Mesendoderm (in vitro differentiated cells): Measurements from ENCODE around the gene TRA2B.
A peak's percentile ranks its signal among the peaks of the same experiment; 100 is the strongest.

ENCODE experiments used
- DNase-seq: peaks from one replicate; pipeline ENCODE4 v3.0.0; 2013
- H2AK5ac ChIP-seq: 2 replicates; pipeline ENCODE4 v1.6.1; 2013; ENCODE audit warnings: low read length, inconsistent platforms
- H2BK120ac ChIP-seq: 2 replicates; pipeline ENCODE4 v1.6.1; 2013; ENCODE audit warnings: low read depth, mild to moderate bottlenecking, low read length, moderate library complexity, mixed read lengths
- H2BK15ac ChIP-seq: replicated peaks from 2 replicates; pipeline ENCODE4 v1.6.1; 2013; ENCODE audit warnings: low read depth, mild to moderate bottlenecking, moderate library complexity
- H2BK5ac ChIP-seq: 2 replicates; pipeline ENCODE4 v1.6.1; 2013; ENCODE audit warnings: low read length, inconsistent platforms
- H3K18ac ChIP-seq: 2 replicates; pipeline ENCODE4 v1.6.1; 2013; ENCODE audit warnings: mild to moderate bottlenecking, low read length, mixed read lengths
- H3K23ac ChIP-seq: one replicate; pipeline ENCODE4 v1.6.1; 2013; ENCODE audit warnings: low read length
- H3K27ac ChIP-seq: 2 replicates; pipeline ENCODE4 v1.5.1; 2013; ENCODE audit warnings: low read depth, mild to moderate bottlenecking, inconsistent platforms, low read length, moderate library complexity
- H3K27me3 ChIP-seq: 2 replicates; pipeline ENCODE4 v1.6.1; 2013; ENCODE audit warnings: low read length, control low read depth, mild to moderate bottlenecking, inconsistent platforms; ENCODE audit not compliant: insufficient read depth, poor library complexity
- H3K36me3 ChIP-seq: 2 replicates; pipeline ENCODE4 v1.6.1; 2013; ENCODE audit warnings: low read length, inconsistent platforms; ENCODE audit not compliant: control insufficient read depth, insufficient read depth
- H3K4ac ChIP-seq: one replicate; pipeline ENCODE4 v1.6.1; 2013; ENCODE audit warnings: low read depth, mild to moderate bottlenecking, low read length, moderate library complexity
- H3K4me1 ChIP-seq: 2 replicates; pipeline ENCODE4 v1.6.1; 2013; ENCODE audit warnings: low read depth, low read length, inconsistent platforms; ENCODE audit not compliant: control insufficient read depth
- H3K4me2 ChIP-seq: 2 replicates; pipeline ENCODE4 v1.6.1; 2013; ENCODE audit warnings: low read length
- H3K4me3 ChIP-seq: 2 replicates; pipeline ENCODE4 v1.5.1; 2013; ENCODE audit warnings: mild to moderate bottlenecking, low read length
- H3K56ac ChIP-seq: one replicate; pipeline ENCODE4 v1.6.1; 2013; ENCODE audit warnings: low read length
- H3K79me1 ChIP-seq: 2 replicates; pipeline ENCODE4 v1.6.1; 2013; ENCODE audit warnings: low read length, inconsistent platforms
- H3K79me2 ChIP-seq: 2 replicates; pipeline ENCODE4 v1.6.1; 2013; ENCODE audit warnings: mild to moderate bottlenecking, low read length; ENCODE audit not compliant: control insufficient read depth, insufficient read depth
- H3K9ac ChIP-seq: 2 replicates; pipeline ENCODE4 v1.6.1; 2013; ENCODE audit warnings: low read length, inconsistent platforms
- H4K5ac ChIP-seq: one replicate; pipeline ENCODE4 v1.6.1; 2013; ENCODE audit warnings: low read length
- H4K8ac ChIP-seq: one replicate; pipeline ENCODE4 v1.6.1; 2013; ENCODE audit warnings: low read depth, mild to moderate bottlenecking, control low read depth, low read length, moderate library complexity
- WGBS: extraction: QIAGEN DNeasy Blood & Tissue Kit; methylation state at CpG from one replicate; pipeline ENCODE4 v1.1.7; 2013; ENCODE audit warnings: low lambda C conversion rate, missing lambda C conversion rate; ENCODE audit not compliant: insufficient coverage; ENCODE audit errors: extremely low coverage; 5-methylcytosine and 5-hydroxymethylcytosine counted together

TRA2B gene

GRCh38 chr3:185981621-185982020 lies 43.8 kb upstream of the TRA2B start:
- H4K5ac ChIP-seq = no peak overlapping the region
- no CpG with 5 or more reads among the region's 3 CpGs for WGBS

GRCh38 chr3:185979721-185980121 lies 41.9 kb upstream of the TRA2B start:
- no peaks in the 10 kb centered on the region for H3K79me1 ChIP-seq
- H3K56ac ChIP-seq = no peak overlapping the region
- H3K4me3 ChIP-seq = no peak overlapping the region
- DNase-seq = peak; percentile 85
- no peak overlapping the region for H2BK5ac ChIP-seq
- no peaks in the 10 kb centered on the region for H3K4me1 ChIP-seq
- H3K27ac ChIP-seq = no peak overlapping the region
- H2BK120ac ChIP-seq = no peak overlapping the region
- no peaks in the 10 kb centered on the region for H3K36me3 ChIP-seq
- H3K27me3 ChIP-seq = no peaks in the 10 kb centered on the region
- no peak overlapping the region for H3K4ac ChIP-seq
- H4K8ac ChIP-seq = no peak overlapping the region
- H2BK15ac ChIP-seq = no peak overlapping the region
- no peak overlapping the region for H4K5ac ChIP-seq
- H3K9ac ChIP-seq = no peak overlapping the region
- no peaks in the 10 kb centered on the region for H3K79me2 ChIP-seq
- no peak overlapping the region for H3K18ac ChIP-seq
- WGBS = no CpG with 5 or more reads among the region's 8 CpGs
- H3K4me2 ChIP-seq = no peak overlapping the region
- H2AK5ac ChIP-seq = no peak overlapping the region
- H3K23ac ChIP-seq = no peak overlapping the region

More at GRCh38 chr3:185981621-185982020, 43.8 kb upstream of the TRA2B start:
- H2BK15ac ChIP-seq = no peak overlapping the region
- no peaks in the 10 kb centered on the region for H3K36me3 ChIP-seq
- H3K9ac ChIP-seq = no peak overlapping the region
- H3K4me3 ChIP-seq = no peak overlapping the region
- no peak overlapping the region for H3K4me2 ChIP-seq
- no peaks in the 10 kb centered on the region for H3K79me2 ChIP-seq
- no peak overlapping the region for H3K18ac ChIP-seq
- no peaks in the 10 kb centered on the region for H3K4me1 ChIP-seq
- no peak overlapping the region for H4K8ac ChIP-seq
- H3K23ac ChIP-seq = no peak overlapping the region
- no peak overlapping the region for H3K56ac ChIP-seq
- no peak overlapping the region for H2BK5ac ChIP-seq
- no peak overlapping the region for H2AK5ac ChIP-seq
- no peak overlapping the region for H3K27ac ChIP-seq
- DNase-seq = no peak
- no peak overlapping the region for H2BK120ac ChIP-seq
- no peaks in the 10 kb centered on the region for H3K27me3 ChIP-seq
- no peaks in the 10 kb centered on the region for H3K79me1 ChIP-seq
- no peak overlapping the region for H3K4ac ChIP-seq

GRCh38 chr3:185978516-185978915 lies 40.7 kb upstream of the TRA2B start:
- no peaks in the 10 kb centered on the region for H3K79me1 ChIP-seq
- no peak overlapping the region for H3K23ac ChIP-seq
- H3K36me3 ChIP-seq = no peaks in the 10 kb centered on the region
- peak overlapping the region; percentile 35 for H3K56ac ChIP-seq
- no peaks in the 10 kb centered on the region for H3K4me1 ChIP-seq
- no peak overlapping the region for H2BK15ac ChIP-seq
- H2AK5ac ChIP-seq = no peak overlapping the region
- H3K27ac ChIP-seq = no peak overlapping the region
- WGBS = no CpG with 5 or more reads among the region's 5 CpGs
- no peaks in the 10 kb centered on the region for H3K27me3 ChIP-seq
- no peak overlapping the region for H2BK120ac ChIP-seq
- H3K4me2 ChIP-seq = no peak overlapping the region
- no peak overlapping the region for H4K5ac ChIP-seq
- no peak for DNase-seq
- no peak overlapping the region for H3K4me3 ChIP-seq
- no peak overlapping the region for H2BK5ac ChIP-seq
- H3K18ac ChIP-seq = peak overlapping the region; percentile 20
- H3K9ac ChIP-seq = no peak overlapping the region
- no peaks in the 10 kb centered on the region for H3K79me2 ChIP-seq
- H3K4ac ChIP-seq = no peak overlapping the region
- no peak overlapping the region for H4K8ac ChIP-seq

GRCh38 chr3:185977679-185978040 lies 39.8 kb upstream of the TRA2B start:
- Histone ChIP-seq H3K56ac (no peak overlapping the region), H3K4me3 (no peak overlapping the region), H2BK15ac (no peak overlapping the region), H3K27ac (no peak overlapping the region), H3K4ac (no peak overlapping the region), H3K27me3 (no peaks in the 10 kb centered on the region), H3K4me1 (no peaks in the 10 kb centered on the region), H3K23ac (no peak overlapping the region), H3K79me1 (no peaks in the 10 kb centered on the region), H4K8ac (no peak overlapping the region), H3K36me3 (no peaks in the 10 kb centered on the region), H2AK5ac (no peak overlapping the region), H3K79me2 (no peaks in the 10 kb centered on the region), H2BK5ac (no peak overlapping the region), H3K4me2 (no peak overlapping the region), H4K5ac (no peak overlapping the region), H3K9ac (no peak overlapping the region), H2BK120ac (no peak overlapping the region), H3K18ac (no peak overlapping the region)
- WGBS = no CpG with 5 or more reads among the region's 3 CpGs
- no peak for DNase-seq

GRCh38 chr3:185976977-185977678 lies 39.3 kb upstream of the TRA2B start:
- Histone ChIP-seq H3K79me2 (no peaks in the 10 kb centered on the region), H3K56ac (no peak overlapping the region), H3K79me1 (no peaks in the 10 kb centered on the region), H3K4me2 (no peak overlapping the region), H2BK5ac (no peak overlapping the region), H3K36me3 (no peaks in the 10 kb centered on the region), H2BK15ac (no peak overlapping the region), H3K4me3 (no peak overlapping the region), H3K9ac (no peak overlapping the region), H3K23ac (no peak overlapping the region), H4K5ac (no peak overlapping the region), H2AK5ac (no peak overlapping the region), H3K18ac (no peak overlapping the region), H2BK120ac (no peak overlapping the region), H4K8ac (no peak overlapping the region), H3K27ac (no peak overlapping the region), H3K4ac (no peak overlapping the region), H3K4me1 (no peaks in the 10 kb centered on the region), H3K27me3 (no peaks in the 10 kb centered on the region)
- DNase-seq = peak; percentile 75
- WGBS = 100% methylated on average over 1 of the region's 6 CpGs

- H2BK15ac ChIP-seq = no peak overlapping the region
- H3K4me1 ChIP-seq = no peaks in the 10 kb centered on the region
- H3K79me2 ChIP-seq = no peaks in the 10 kb centered on the region
- no peak overlapping the region for H4K5ac ChIP-seq
- no peak overlapping the region for H2BK5ac ChIP-seq
- no peak overlapping the region for H3K4me2 ChIP-seq
- no peak overlapping the region for H2BK120ac ChIP-seq
- no peaks in the 10 kb centered on the region for H3K27me3 ChIP-seq
- no peaks in the 10 kb centered on the region for H3K36me3 ChIP-seq
- H3K4me3 ChIP-seq = no peak overlapping the region
- WGBS = no CpG with 5 or more reads among the region's 2 CpGs
- no peak overlapping the region for H3K4ac ChIP-seq
- H3K56ac ChIP-seq = no peak overlapping the region
- H3K9ac ChIP-seq = no peak overlapping the region
- no peak for DNase-seq
- H3K23ac ChIP-seq = no peak overlapping the region
- H2AK5ac ChIP-seq = no peak overlapping the region
- H3K18ac ChIP-seq = no peak overlapping the region
- no peak overlapping the region for H4K8ac ChIP-seq
- H3K79me1 ChIP-seq = no peaks in the 10 kb centered on the region
- no peak overlapping the region for H3K27ac ChIP-seq
Measured at GRCh38 chr3:185976100-185976499, 38.3 kb upstream of the TRA2B start.
